ENCODE data around the gene TMEFF1.

DNA sequence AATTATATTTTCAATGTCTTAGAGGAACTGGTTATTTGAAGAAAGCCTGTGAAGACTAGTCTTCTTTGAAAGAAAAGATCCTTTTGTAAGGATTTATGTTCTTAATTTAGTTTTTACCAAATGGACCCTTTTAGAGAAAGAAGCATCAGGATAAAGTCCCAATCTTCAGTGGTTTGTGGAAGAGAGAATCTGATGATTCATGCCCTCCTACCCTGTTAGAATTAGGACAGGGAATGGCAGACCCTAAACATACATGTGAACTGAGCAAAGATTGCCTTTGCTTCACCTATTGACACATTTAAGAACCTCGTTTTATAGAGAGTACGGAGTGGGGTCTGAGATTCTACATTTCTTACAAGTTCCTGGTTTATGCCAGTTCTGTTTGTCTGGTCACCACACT lies 20.1 kb upstream of the TMEFF1 start:
- TF ChIP-seq, protein P1, sequence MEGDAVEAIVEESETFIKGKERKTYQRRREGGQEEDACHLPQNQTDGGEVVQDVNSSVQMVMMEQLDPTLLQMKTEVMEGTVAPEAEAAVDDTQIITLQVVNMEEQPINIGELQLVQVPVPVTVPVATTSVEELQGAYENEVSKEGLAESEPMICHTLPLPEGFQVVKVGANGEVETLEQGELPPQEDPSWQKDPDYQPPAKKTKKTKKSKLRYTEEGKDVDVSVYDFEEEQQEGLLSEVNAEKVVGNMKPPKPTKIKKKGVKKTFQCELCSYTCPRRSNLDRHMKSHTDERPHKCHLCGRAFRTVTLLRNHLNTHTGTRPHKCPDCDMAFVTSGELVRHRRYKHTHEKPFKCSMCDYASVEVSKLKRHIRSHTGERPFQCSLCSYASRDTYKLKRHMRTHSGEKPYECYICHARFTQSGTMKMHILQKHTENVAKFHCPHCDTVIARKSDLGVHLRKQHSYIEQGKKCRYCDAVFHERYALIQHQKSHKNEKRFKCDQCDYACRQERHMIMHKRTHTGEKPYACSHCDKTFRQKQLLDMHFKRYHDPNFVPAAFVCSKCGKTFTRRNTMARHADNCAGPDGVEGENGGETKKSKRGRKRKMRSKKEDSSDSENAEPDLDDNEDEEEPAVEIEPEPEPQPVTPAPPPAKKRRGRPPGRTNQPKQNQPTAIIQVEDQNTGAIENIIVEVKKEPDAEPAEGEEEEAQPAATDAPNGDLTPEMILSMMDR (IDR thresholded peaks at IDR 0.05; ENCODE audit: control extremely low read depth in 1 of 3, insufficient read depth in 1 of 3, low read depth in 1 of 3, low read length in 3 of 3) = no peak
- TF ChIP-seq POLR2A (IDR thresholded peaks at IDR 0.05; ENCODE audit: control extremely low read depth in 1 of 2, low read depth in 2 of 2, low read length in 2 of 2) (no peak), CTBP2 (IDR thresholded peaks at IDR 0.05; ENCODE audit: borderline replicate concordance, insufficient read depth, insufficient read length, low read length) (no peak), CEBPB (IDR thresholded peaks at IDR 0.05; ENCODE audit: low read depth, low read length) (no peak), EZH2 (IDR thresholded peaks at IDR 0.05; ENCODE audit: low read depth, low read length, severe bottlenecking) (no peak), JUND (IDR thresholded peaks at IDR 0.05; ENCODE audit: low read length) (no peak)
- TF ChIP-seq, protein P2, sequence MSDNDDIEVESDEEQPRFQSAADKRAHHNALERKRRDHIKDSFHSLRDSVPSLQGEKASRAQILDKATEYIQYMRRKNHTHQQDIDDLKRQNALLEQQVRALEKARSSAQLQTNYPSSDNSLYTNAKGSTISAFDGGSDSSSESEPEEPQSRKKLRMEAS (IDR thresholded peaks at IDR 0.05) = no peak
